Panc1 (cell line): ENCODE measurements around the gene CHD6. TPM values are rescaled to one million over a fixed set of nuclear protein-coding genes. Genes with fewer than 3 reads are reported as not detected.

ENCODE experiments used
- ATAC-seq: fragments of 200-7000 bp; cut with Tn5 transposase; 2 replicates; pipeline ENCODE4 v1.9.1; 2020; ENCODE audit warnings: mild to moderate bottlenecking, moderate library complexity
- BruUV-seq: library from RNA; stranded (reverse); fragments of 400-500 nt; replicated peaks from 2 replicates; lab custom pipeline; 2021; lab: Mats Ljungman, UMichigan
- CTCF ChIA-PET: fragments of 300-600 bp; sonication (Branson Sonifier 250); formaldehyde crosslinking; loops from one replicate; lab custom pipeline; 2022; ENCODE audit warnings: antibody characterized with exemption; lab: Charles Lee
- POLR2A ChIA-PET: fragments of 300-600 bp; sonication (Branson Sonifier 250); formaldehyde crosslinking; loops from one replicate; lab custom pipeline; 2022; ENCODE audit warnings: antibody characterized with exemption; lab: Charles Lee
- DNase-seq: peaks from one replicate; pipeline ENCODE4 v3.0.0-alpha.2; 2010; ENCODE audit warnings: low read depth, low spot score
- H3K27ac ChIP-seq: 2 replicates; pipeline ENCODE4 v1.5.1; 2011; ENCODE audit warnings: mild to moderate bottlenecking, low read length, inconsistent platforms
- H3K27me3 ChIP-seq: fragments of 200-500 bp; sonication (Bioruptor generic); 2 replicates; pipeline ENCODE4 v1.6.0; 2014; ENCODE audit warnings: low read length, inconsistent platforms; ENCODE audit not compliant: control insufficient read depth, insufficient read depth
- H3K36me3 ChIP-seq: fragments of 200-500 bp; sonication (Bioruptor generic); 2 replicates; pipeline ENCODE4 v1.5.1; 2014; ENCODE audit warnings: inconsistent platforms, mild to moderate bottlenecking, low read length, moderate library complexity; ENCODE audit not compliant: control insufficient read depth, insufficient read depth
- H3K4me1 ChIP-seq: 2 replicates; pipeline ENCODE4 v1.5.1; 2011; ENCODE audit warnings: inconsistent platforms, mild to moderate bottlenecking, low read length, moderate library complexity; ENCODE audit not compliant: control insufficient read depth, insufficient read depth
- H3K4me3 ChIP-seq, 2 experiments: 2 replicates each; pipeline ENCODE4 v1.5.1; 2011 to 2012; ENCODE audit warnings: low read depth in 2 of 2, low read length in 2 of 2, mild to moderate bottlenecking in 2 of 2, inconsistent platforms in 1 of 2, moderate library complexity in 1 of 2
- H3K9me3 ChIP-seq: fragments of 200-500 bp; sonication (Bioruptor generic); 2 replicates; pipeline ENCODE4 v1.5.1; 2014; ENCODE audit warnings: low read depth, mild to moderate bottlenecking, inconsistent platforms, low read length, moderate library complexity; ENCODE audit not compliant: control insufficient read depth, insufficient read depth
- POLR2AphosphoS5 ChIP-seq: IDR thresholded peaks from 2 replicates; pipeline ENCODE4 v1.6.1; 2012; ENCODE audit warnings: mild to moderate bottlenecking, low read depth, low read length, moderate library complexity
- SIN3A ChIP-seq: IDR thresholded peaks from 2 replicates; pipeline ENCODE4 v1.6.1; 2012; ENCODE audit warnings: low read depth, mild to moderate bottlenecking, low read length, moderate library complexity, borderline replicate concordance; ENCODE audit not compliant: insufficient read depth
- TCF7L2 ChIP-seq: IDR thresholded peaks from 2 replicates; pipeline ENCODE4 v1.6.1; 2011; ENCODE audit warnings: mild to moderate bottlenecking, low read depth, low read length, inconsistent platforms
- in situ Hi-C: cut with HindIII; loops from 2 replicates; pipeline ENCODE4 v1.10.0; 2016; ENCODE audit warnings: low sequenced_read_pairs, low pct_unique_long_range_greater_than_20kb
- intact Hi-C: fragments of 100-400 bp; cut with micrococcal nuclease; formaldehyde crosslinking; loops from one replicate; pipeline ENCODE4 v1.10.0; 2022; ENCODE audit not compliant: unreplicated experiment
- total RNA-seq: library from RNA; stranded (reverse); gene quantifications from one replicate; pipeline ENCODE4 v1.2.1, GENCODE V29; 2021; ENCODE audit not compliant: unreplicated experiment
- TF ChIP-seq, protein P1 (sequence below): fragments of 450-650 bp; IDR thresholded peaks from 2 replicates; pipeline ENCODE4 v1.5.1; 2017; ENCODE audit warnings: mild to moderate bottlenecking
- TF ChIP-seq, protein P2 (sequence below), 2 experiments: IDR thresholded peaks; 2 replicates each; pipeline ENCODE4 v1.6.1; 2011 to 2012; ENCODE audit warnings: low read depth in 2 of 2, control low read depth in 1 of 2, low read length in 1 of 2, mild to moderate bottlenecking in 1 of 2, moderate library complexity in 1 of 2; ENCODE audit not compliant: insufficient read depth in 1 of 2

The CHD6 gene
- total RNA-seq, 1 experiment from 2014 or later = 21.3 TPM

DNA sequence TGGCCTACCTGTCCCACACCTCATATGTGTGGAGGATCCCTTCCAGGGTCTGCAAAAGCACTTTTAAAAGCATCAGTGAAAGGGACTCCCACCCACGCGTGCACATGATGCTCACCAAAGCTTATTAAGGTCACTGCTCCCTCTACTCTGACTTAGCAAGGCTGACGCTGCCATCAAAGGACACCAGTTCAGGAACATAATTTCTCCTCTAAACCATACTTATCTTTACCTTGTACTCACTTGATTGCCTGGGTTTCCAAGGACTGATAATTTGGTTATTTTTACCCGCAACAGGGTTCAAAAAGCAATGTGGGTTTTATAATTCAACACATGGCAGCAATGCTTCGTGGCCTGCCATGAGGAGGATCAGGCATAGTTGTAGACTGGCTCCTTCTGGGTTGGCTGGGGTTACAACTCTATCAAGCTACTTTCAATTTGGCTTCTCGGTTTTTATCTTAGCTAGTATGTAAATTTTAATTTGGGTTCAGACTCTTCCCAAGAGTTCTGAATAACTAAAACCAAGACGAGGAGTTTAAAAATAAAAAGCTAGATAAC is 199.4 kb downstream of the CHD6 start:
- in situ Hi-C loops = no loop called here
- no peak overlapping the region for H3K27ac ChIP-seq
- intact Hi-C loops = no loop called here
- H3K9me3 ChIP-seq = no peaks in the 10 kb centered on the region
- ChIA-PET POLR2A (no interaction called here), CTCF (interaction anchor here (0.6 kb wide), 1 partner anchor 61 kb away, joined by 3 read pairs; no protein-coding TSS in a partner anchor)
- no peak for DNase-seq
- TF ChIP-seq, protein P1, sequence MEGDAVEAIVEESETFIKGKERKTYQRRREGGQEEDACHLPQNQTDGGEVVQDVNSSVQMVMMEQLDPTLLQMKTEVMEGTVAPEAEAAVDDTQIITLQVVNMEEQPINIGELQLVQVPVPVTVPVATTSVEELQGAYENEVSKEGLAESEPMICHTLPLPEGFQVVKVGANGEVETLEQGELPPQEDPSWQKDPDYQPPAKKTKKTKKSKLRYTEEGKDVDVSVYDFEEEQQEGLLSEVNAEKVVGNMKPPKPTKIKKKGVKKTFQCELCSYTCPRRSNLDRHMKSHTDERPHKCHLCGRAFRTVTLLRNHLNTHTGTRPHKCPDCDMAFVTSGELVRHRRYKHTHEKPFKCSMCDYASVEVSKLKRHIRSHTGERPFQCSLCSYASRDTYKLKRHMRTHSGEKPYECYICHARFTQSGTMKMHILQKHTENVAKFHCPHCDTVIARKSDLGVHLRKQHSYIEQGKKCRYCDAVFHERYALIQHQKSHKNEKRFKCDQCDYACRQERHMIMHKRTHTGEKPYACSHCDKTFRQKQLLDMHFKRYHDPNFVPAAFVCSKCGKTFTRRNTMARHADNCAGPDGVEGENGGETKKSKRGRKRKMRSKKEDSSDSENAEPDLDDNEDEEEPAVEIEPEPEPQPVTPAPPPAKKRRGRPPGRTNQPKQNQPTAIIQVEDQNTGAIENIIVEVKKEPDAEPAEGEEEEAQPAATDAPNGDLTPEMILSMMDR = no peak
- TF ChIP-seq POLR2AphosphoS5 (no peak), SIN3A (no peak), TCF7L2 (no peak)
- no peak overlapping the region for H3K4me3 ChIP-seq
- H3K4me1 ChIP-seq = no peaks in the 10 kb centered on the region
- H3K27me3 ChIP-seq = no peaks in the 10 kb centered on the region
- BruUV-seq = no TSS peak
- no peak for ATAC-seq
- peaks cover 3% of the 10 kb centered on the region for H3K36me3 ChIP-seq

DNA sequence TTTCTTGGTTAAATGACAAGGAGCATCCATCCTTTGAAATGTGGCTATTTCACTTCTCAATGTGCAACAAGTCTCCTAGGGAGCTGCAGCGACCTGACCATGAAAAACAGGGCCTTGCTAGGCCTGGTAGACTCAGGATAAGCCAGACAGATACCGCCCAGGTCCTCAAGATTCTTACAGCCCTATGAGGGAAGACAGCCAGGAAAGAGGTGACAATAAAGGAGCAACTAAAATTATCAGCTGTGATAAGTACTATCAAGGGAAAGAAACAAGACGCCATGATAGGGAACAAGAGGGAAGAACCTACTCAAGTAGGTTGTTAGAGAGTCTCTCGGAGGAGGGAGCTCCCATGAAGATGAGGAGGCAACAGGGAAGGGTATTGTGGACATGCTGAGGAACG is 200.1 kb downstream of the CHD6 start:
- no peak for DNase-seq
- intact Hi-C loops = no loop called here
- TF ChIP-seq SIN3A (no peak), TCF7L2 (no peak), POLR2AphosphoS5 (no peak)
- TF ChIP-seq, protein P1 = no peak
- TF ChIP-seq, protein P2, sequence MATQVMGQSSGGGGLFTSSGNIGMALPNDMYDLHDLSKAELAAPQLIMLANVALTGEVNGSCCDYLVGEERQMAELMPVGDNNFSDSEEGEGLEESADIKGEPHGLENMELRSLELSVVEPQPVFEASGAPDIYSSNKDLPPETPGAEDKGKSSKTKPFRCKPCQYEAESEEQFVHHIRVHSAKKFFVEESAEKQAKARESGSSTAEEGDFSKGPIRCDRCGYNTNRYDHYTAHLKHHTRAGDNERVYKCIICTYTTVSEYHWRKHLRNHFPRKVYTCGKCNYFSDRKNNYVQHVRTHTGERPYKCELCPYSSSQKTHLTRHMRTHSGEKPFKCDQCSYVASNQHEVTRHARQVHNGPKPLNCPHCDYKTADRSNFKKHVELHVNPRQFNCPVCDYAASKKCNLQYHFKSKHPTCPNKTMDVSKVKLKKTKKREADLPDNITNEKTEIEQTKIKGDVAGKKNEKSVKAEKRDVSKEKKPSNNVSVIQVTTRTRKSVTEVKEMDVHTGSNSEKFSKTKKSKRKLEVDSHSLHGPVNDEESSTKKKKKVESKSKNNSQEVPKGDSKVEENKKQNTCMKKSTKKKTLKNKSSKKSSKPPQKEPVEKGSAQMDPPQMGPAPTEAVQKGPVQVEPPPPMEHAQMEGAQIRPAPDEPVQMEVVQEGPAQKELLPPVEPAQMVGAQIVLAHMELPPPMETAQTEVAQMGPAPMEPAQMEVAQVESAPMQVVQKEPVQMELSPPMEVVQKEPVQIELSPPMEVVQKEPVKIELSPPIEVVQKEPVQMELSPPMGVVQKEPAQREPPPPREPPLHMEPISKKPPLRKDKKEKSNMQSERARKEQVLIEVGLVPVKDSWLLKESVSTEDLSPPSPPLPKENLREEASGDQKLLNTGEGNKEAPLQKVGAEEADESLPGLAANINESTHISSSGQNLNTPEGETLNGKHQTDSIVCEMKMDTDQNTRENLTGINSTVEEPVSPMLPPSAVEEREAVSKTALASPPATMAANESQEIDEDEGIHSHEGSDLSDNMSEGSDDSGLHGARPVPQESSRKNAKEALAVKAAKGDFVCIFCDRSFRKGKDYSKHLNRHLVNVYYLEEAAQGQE (IDR thresholded peaks at IDR 0.05; ENCODE audit: insufficient read depth in 1 of 2, low read depth in 2 of 2, low read length in 1 of 2) = no peak
- Histone ChIP-seq H3K4me3 (no peak overlapping the region), H3K27ac (no peak overlapping the region), H3K27me3 (no peaks in the 10 kb centered on the region), H3K4me1 (no peaks in the 10 kb centered on the region), H3K9me3 (no peaks in the 10 kb centered on the region), H3K36me3 (peaks cover 3% of the 10 kb centered on the region)
- CTCF ChIA-PET = no interaction called here
- POLR2A ChIA-PET = no interaction called here
- ATAC-seq = no peak
- no TSS peak for BruUV-seq
- in situ Hi-C loops = no loop called here
